ENCODE data around the gene TRAK1.

DNA sequence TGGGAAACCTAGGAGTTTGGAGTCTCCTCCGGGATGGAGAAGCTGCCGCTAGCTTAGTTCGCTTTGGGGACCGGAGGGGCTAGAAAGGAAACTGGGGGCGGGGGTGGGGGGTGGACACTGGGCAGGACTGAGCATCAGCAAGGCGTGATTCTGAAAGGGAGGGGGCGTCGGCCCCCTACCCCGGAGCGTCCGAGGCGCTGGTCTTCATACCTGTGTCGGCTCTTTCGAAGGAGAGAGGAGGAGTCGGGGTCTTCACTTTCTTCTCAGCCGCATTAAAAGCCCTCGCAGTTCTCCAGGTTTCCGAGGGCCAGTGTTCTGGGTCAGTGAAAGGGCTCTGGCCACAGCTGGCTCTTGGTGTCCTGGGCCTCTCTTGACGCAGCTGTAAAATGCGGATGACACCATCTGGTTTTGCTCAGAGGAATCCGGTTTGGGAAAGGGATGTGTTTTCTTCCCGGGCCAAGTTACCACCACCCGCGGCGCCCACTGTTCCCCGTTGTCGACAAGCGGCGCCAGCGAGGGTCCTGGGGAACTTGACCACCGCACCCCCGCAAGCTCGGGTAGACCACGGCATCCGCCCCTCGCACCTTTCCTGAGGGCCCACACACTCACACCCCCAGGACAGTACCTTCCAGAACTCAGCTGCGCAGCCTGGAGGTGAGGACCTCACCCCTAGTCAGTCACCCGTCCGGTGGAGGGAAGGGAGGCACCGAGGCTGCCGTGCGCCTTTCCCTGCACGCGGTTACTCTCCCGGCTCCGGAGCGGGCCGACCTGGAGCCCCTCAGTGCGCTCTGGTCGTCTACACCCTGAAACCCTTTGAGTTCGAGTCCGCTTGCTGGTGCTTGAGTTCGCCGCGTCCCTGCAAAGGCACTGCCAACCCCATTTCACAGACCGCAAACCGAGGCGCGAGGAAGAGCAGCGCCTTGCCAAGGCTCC lies 174.2 kb downstream of the TRAK1 start:
- TF ChIP-seq, protein P1, sequence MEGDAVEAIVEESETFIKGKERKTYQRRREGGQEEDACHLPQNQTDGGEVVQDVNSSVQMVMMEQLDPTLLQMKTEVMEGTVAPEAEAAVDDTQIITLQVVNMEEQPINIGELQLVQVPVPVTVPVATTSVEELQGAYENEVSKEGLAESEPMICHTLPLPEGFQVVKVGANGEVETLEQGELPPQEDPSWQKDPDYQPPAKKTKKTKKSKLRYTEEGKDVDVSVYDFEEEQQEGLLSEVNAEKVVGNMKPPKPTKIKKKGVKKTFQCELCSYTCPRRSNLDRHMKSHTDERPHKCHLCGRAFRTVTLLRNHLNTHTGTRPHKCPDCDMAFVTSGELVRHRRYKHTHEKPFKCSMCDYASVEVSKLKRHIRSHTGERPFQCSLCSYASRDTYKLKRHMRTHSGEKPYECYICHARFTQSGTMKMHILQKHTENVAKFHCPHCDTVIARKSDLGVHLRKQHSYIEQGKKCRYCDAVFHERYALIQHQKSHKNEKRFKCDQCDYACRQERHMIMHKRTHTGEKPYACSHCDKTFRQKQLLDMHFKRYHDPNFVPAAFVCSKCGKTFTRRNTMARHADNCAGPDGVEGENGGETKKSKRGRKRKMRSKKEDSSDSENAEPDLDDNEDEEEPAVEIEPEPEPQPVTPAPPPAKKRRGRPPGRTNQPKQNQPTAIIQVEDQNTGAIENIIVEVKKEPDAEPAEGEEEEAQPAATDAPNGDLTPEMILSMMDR (IDR thresholded peaks at IDR 0.05; ENCODE audit: low read length): no peak
- no peak for TF ChIP-seq EZH2 (optimal IDR thresholded peaks at IDR 0.05; ENCODE audit: low read depth, low read length)
- no peak for TF ChIP-seq EZH2phosphoT487 (IDR thresholded peaks at IDR 0.05; ENCODE audit: low read length)

Measured in MM.1S (cell line).